Stimulated activated CD8-positive, alpha-beta memory T cell treated with anti-CD3 and anti-CD28 coated beads, Interleukin-4, amount 100 ng/mL, for 4 hours (primary cell): ENCODE data around the gene PLXNA2.

Experiments
- DNase-seq, 2 donors: peaks; one replicate each; pipeline ENCODE4 v3.0.0-alpha.2; 2020; ENCODE audit warnings: low read depth in 2 of 2, low spot score in 1 of 2

The PLXNA2 gene

GRCh38 chr1:208166340-208167138 lies 77.6 kb downstream of the PLXNA2 start:
- DNase-seq, result no peak

GRCh38 chr1:208165659-208166058 lies 78.5 kb downstream of the PLXNA2 start:
- DNase-seq, result no peak

GRCh38 chr1:208164609-208165008 lies 79.6 kb downstream of the PLXNA2 start:
- DNase-seq, result no peak

- no peak for DNase-seq
Observed at GRCh38 chr1:208163539-208163938, 80.6 kb downstream of the PLXNA2 start.

- DNase-seq, result no peak
Observed at GRCh38 chr1:208162903-208163302, 81.3 kb downstream of the PLXNA2 start.

- no peak for DNase-seq
Observed at GRCh38 chr1:208161656-208162375, 82.4 kb downstream of the PLXNA2 start.

- no peak for DNase-seq
Observed at GRCh38 chr1:208161005-208161404, 83.2 kb downstream of the PLXNA2 start.

GRCh38 chr1:208160259-208160819 lies 83.8 kb downstream of the PLXNA2 start:
- no peak for DNase-seq

GRCh38 chr1:208159555-208160258 lies 84.5 kb downstream of the PLXNA2 start:
- DNase-seq, result no peak

GRCh38 chr1:208158640-208159554 lies 85.3 kb downstream of the PLXNA2 start:
- no peak for DNase-seq

GRCh38 chr1:208157769-208158168 lies 86.4 kb downstream of the PLXNA2 start:
- no peak for DNase-seq

GRCh38 chr1:208156741-208157140 lies 87.4 kb downstream of the PLXNA2 start:
- DNase-seq, result no peak

GRCh38 chr1:208156310-208156709 lies 87.9 kb downstream of the PLXNA2 start:
- no peak for DNase-seq

- DNase-seq, result no peak
Observed at GRCh38 chr1:208154679-208155642, 89.2 kb downstream of the PLXNA2 start.

GRCh38 chr1:208154040-208154439 lies 90.1 kb downstream of the PLXNA2 start:
- no peak for DNase-seq

GRCh38 chr1:208153386-208153785 lies 90.8 kb downstream of the PLXNA2 start:
- DNase-seq, result no peak

GRCh38 chr1:208151728-208152598 lies 92.2 kb downstream of the PLXNA2 start:
- DNase-seq, result no peak

- no peak for DNase-seq
Observed at GRCh38 chr1:208150833-208151458, 93.2 kb downstream of the PLXNA2 start.
